ENCODE results near the gene CPA1.

The CPA1 gene

DNA sequence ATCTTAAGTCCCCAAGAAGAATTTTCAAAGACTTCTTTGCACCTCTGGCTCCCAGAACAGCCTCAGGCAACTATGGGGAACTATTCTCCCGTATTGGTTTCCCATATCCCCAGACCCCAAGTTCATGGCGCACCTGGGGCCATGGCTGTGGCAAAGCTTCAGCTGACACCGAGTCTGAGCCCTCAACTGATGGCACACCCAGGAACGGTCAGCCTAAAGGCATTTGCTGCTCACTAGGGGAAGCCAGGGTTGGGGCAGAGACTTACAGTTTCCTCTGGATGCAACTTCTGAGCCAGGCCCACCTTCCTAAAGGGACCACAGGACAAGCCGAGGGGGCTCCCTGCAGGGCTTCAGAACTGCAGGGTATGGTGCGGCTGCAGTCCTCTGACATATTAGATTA lies 13.7 kb upstream of the CPA1 start:
- no peak for TF ChIP-seq EZH2 (IDR thresholded peaks at IDR 0.05; ENCODE audit: borderline replicate concordance, low read depth, low read length, severe bottlenecking)
- TF ChIP-seq, protein P1, sequence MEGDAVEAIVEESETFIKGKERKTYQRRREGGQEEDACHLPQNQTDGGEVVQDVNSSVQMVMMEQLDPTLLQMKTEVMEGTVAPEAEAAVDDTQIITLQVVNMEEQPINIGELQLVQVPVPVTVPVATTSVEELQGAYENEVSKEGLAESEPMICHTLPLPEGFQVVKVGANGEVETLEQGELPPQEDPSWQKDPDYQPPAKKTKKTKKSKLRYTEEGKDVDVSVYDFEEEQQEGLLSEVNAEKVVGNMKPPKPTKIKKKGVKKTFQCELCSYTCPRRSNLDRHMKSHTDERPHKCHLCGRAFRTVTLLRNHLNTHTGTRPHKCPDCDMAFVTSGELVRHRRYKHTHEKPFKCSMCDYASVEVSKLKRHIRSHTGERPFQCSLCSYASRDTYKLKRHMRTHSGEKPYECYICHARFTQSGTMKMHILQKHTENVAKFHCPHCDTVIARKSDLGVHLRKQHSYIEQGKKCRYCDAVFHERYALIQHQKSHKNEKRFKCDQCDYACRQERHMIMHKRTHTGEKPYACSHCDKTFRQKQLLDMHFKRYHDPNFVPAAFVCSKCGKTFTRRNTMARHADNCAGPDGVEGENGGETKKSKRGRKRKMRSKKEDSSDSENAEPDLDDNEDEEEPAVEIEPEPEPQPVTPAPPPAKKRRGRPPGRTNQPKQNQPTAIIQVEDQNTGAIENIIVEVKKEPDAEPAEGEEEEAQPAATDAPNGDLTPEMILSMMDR (IDR thresholded peaks at IDR 0.05; ENCODE audit: borderline replicate concordance, extremely low read depth, low read length, poor library complexity, severe bottlenecking), result no peak
- ATAC-seq (ENCODE audit: insufficient read depth, low read depth) (no peak), DNase-seq (no peak)
- no peaks in the 10 kb centered on the region for H3K27me3 ChIP-seq (ENCODE audit: insufficient read depth, low read length, poor library complexity)
- no peaks in the 10 kb centered on the region for H4K20me1 ChIP-seq (ENCODE audit: insufficient read depth, low read length)
- no peaks in the 10 kb centered on the region for H3K36me3 ChIP-seq (ENCODE audit: insufficient read depth, low read length)
- H3K79me2 ChIP-seq (ENCODE audit: insufficient read depth, low read length), result no peaks in the 10 kb centered on the region
- H3K9ac ChIP-seq (ENCODE audit: low read depth, low read length), result no peak overlapping the region
- H3K9me3 ChIP-seq (ENCODE audit: insufficient read depth, low read length, severe bottlenecking), result no peaks in the 10 kb centered on the region
- H3K4me2 ChIP-seq (ENCODE audit: insufficient read depth, low read length), result no peak overlapping the region
- H3K27ac ChIP-seq (ENCODE audit: low read length), result no peak overlapping the region
- no peak overlapping the region for H2AFZ ChIP-seq (ENCODE audit: low read depth, low read length)
- no peaks in the 10 kb centered on the region for H3K4me1 ChIP-seq (ENCODE audit: insufficient read depth, low read length)
- no peak overlapping the region for H3K4me3 ChIP-seq (ENCODE audit: low read depth in 1 of 2, low read length in 2 of 2)

DNA sequence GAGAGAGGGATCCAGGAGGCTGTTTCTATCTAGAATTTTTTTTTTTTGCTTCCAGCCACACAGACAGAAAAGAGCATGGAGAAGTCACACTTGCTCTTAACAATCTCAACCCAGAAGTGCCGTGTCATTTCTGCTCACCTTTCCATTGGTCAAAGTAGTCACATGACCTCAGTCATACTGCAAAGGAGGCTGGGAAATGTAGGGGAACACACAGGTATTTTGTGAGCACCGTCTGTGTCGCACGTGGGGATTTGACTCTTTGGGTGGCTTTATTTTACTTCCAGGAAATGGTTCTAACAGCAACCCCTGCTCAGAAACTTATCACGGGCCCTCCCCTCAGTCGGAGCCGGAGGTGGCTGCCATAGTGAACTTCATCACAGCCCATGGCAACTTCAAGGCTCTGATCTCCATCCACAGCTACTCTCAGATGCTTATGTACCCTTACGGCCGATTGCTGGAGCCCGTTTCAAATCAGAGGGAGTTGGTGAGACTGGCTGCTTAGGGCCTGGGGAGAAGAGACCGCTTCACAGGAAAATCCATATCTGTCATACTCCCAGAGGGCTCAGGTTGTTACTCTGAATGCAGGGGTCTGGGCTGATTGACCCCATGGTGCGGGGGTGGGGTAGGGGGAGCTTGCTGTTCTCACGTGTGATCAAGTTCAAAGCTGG lies 13.1 kb upstream of the CPA1 start:
- no peak overlapping the region for H3K9ac ChIP-seq (ENCODE audit: low read depth, low read length)
- no peaks in the 10 kb centered on the region for H3K27me3 ChIP-seq (ENCODE audit: insufficient read depth, low read length, poor library complexity)
- DNase-seq, result no peak
- H3K36me3 ChIP-seq (ENCODE audit: insufficient read depth, low read length), result no peaks in the 10 kb centered on the region
- no peaks in the 10 kb centered on the region for H3K79me2 ChIP-seq (ENCODE audit: insufficient read depth, low read length)
- no peak overlapping the region for H3K4me3 ChIP-seq (ENCODE audit: low read depth in 1 of 2, low read length in 2 of 2)
- H3K4me1 ChIP-seq (ENCODE audit: insufficient read depth, low read length), result no peaks in the 10 kb centered on the region
- no peak overlapping the region for H3K27ac ChIP-seq (ENCODE audit: low read length)
- no peaks in the 10 kb centered on the region for H3K9me3 ChIP-seq (ENCODE audit: insufficient read depth, low read length, severe bottlenecking)
- no peak for ATAC-seq (ENCODE audit: insufficient read depth, low read depth)
- TF ChIP-seq, protein P1 (IDR thresholded peaks at IDR 0.05; ENCODE audit: borderline replicate concordance, extremely low read depth, low read length, poor library complexity, severe bottlenecking), result no peak
- TF ChIP-seq EZH2 (IDR thresholded peaks at IDR 0.05; ENCODE audit: borderline replicate concordance, low read depth, low read length, severe bottlenecking), result no peak
- H2AFZ ChIP-seq (ENCODE audit: low read depth, low read length), result no peak overlapping the region
- H4K20me1 ChIP-seq (ENCODE audit: insufficient read depth, low read length), result no peaks in the 10 kb centered on the region
- H3K4me2 ChIP-seq (ENCODE audit: insufficient read depth, low read length), result no peak overlapping the region

DNA sequence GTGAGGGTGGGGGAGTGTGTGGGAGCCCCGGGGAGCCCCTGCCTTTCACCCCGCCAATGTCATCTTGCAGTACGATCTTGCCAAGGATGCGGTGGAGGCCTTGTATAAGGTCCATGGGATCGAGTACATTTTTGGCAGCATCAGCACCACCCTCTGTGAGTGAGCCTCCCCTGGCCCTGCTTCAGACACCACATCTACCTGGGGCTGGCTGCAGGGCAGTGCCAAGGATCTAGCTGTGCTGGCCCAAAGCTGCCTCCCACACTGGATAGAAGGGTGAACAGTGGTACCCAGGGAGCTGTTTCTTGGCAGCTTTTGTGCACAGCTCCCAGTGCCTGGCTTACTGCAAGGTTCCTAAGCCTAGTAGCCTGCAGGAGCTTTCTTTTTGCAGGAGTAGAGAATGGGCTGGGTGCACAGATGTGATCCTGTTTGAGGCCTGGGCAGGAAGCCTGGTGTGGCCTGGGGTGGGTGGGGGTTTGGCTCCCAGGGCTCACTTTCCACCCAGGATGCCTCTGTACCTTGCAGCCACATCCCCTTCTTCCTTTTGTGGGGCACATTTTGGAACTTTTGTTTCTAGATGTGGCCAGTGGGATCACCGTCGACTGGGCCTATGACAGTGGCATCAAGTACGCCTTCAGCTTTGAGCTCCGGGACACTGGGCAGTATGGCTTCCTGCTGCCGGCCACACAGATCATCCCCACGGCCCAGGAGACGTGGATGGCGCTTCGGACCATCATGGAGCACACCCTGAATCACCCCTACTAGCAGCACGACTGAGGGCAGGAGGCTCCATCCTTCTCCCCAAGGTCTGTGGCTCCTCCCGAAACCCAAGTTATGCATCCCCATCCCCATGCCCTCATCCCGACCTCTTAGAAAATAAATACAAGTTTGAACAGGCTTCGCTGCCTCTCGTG lies 12.2 kb upstream of the CPA1 start:
- Histone ChIP-seq H2AFZ (ENCODE audit: low read depth, low read length) (no peak overlapping the region), H3K4me1 (ENCODE audit: insufficient read depth, low read length) (no peaks in the 10 kb centered on the region), H3K4me3 (ENCODE audit: low read depth in 1 of 2, low read length in 2 of 2) (no peak overlapping the region), H3K4me2 (ENCODE audit: insufficient read depth, low read length) (no peak overlapping the region), H3K9ac (ENCODE audit: low read depth, low read length) (no peak overlapping the region), H3K36me3 (ENCODE audit: insufficient read depth, low read length) (no peaks in the 10 kb centered on the region), H3K27me3 (ENCODE audit: insufficient read depth, low read length, poor library complexity) (no peaks in the 10 kb centered on the region), H3K27ac (ENCODE audit: low read length) (no peak overlapping the region), H3K9me3 (ENCODE audit: insufficient read depth, low read length, severe bottlenecking) (no peaks in the 10 kb centered on the region), H3K79me2 (ENCODE audit: insufficient read depth, low read length) (no peaks in the 10 kb centered on the region), H4K20me1 (ENCODE audit: insufficient read depth, low read length) (no peaks in the 10 kb centered on the region)
- no peak for TF ChIP-seq EZH2 (IDR thresholded peaks at IDR 0.05; ENCODE audit: borderline replicate concordance, low read depth, low read length, severe bottlenecking)
- TF ChIP-seq, protein P1 (IDR thresholded peaks at IDR 0.05; ENCODE audit: borderline replicate concordance, extremely low read depth, low read length, poor library complexity, severe bottlenecking), result no peak
- DNase-seq, result no peak
- ATAC-seq (ENCODE audit: insufficient read depth, low read depth), result no peak
